Measurements from ENCODE around the gene DCST2.

The DCST2 gene

DNA sequence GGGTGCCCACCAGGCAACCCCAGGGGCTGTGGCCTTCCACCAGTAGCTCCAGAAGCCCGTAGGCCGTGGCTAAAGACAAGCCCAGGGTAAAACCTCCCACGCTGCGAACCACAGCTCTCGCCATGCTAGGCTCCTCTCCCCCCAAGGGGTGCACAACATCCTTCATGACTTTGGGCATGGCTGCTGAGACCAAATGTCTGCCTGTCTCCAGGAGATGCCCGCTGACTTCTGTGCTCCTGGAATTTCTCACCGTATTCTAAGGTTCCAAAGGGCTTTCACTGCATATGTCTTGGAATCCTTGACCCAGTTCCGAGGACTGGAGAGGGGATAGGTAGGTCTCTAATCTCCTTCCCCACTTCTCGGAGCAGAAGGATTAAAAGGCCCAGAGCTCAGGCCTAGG is at the start of gene DCST2, which contains the start of gene DCST1:
Gene DCST2 (minus strand): TSS at position 258 of the 400 bp plus-strand sequence. CDS start 80 bp downstream, at position 178.
Gene DCST1 (plus strand): TSS at position 301 of the 400 bp plus-strand sequence. CDS start 213 bp downstream, outside the sequence.
- no peak for DNase-seq (ENCODE audit: low read depth)

- no peak for DNase-seq (ENCODE audit: low read depth)
Measured at GRCh38 chr1:155083052-155083541, 49.5 kb upstream of the DCST2 start.

DNA sequence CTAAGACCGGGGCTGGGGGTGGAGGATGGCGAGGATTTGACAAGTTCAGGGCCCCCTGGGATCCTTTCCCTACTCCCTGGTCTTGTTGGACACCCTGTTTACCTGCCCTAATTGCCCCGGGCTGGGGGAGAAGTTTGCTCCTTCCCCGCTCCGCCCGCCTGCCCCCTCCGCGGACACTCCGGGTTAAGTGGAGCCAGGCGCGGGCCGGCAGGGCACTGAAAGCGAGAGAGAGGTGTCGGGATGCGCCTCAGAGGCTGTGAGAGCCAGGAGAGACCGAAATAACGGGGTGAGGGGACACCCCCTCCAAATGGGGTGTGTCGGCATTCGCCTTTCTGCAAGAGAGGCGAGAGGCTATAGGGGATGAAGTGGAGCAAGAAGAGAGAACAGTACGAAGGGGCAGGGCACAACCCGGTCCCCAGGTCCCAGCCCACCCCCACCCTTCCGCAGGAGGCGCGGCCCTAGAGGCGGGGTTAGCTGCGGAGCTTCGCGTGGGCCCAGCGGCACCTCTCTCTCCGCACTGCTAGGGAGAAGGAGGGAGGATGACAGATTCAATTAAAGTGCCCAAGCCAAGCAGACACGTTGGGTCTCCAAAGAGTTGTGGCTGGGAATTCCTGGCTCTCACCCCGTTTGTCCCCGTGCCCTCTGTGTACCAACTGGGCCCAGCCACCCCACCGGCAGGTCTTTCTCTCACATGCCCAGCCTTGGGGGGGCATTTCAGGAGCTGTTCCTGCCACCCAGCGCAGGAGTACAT is 48.9 kb upstream of the DCST2 start:
- no peak for DNase-seq (ENCODE audit: low read depth)

DNA sequence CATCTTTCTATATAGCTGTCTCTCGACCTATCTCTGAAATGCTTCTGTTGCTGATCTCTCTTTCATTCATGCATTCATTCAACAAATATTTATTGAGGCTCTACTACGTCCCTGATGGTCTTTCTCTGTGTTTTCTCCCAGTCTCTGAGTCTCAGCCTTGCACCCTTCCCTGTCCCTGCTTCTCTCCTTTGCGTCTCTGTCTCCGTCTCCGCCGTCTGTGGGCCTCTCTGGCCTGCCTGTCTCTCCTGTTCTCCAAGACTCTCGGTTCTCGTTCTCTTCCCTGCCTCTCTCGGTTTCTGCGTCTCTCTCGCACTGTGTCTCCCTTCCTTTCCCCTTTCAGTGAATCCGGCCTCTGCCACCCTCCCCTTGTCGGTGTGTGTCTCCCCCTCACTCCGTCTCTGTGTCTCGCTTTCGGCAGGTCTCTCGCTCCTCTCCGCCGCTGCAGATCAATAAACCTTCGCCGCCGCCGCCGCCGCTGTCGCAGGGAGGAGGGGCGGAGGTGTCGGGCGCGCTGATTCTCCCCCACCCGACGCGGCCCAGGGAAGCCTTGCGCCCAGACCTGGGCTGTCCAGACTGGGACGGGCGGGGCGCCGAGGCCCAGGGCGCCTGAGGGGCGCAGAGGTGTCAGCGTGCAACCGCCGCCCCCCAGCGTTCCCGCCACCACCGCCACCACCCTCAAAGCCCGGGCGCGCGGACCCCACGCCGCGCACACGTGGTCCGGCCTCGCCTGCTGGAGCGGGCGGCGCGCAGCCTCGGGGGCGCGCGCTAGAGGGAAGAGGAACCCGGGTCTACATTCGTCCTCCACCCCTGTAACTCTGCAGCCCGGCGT is 48.1 kb upstream of the DCST2 start:
- no peak for DNase-seq (ENCODE audit: low read depth)

- DNase-seq (ENCODE audit: low read depth) = peak; percentile 26
Measured at GRCh38 chr1:155080312-155081228, 47.0 kb upstream of the DCST2 start.

GRCh38 chr1:155079487-155080311 is 46.1 kb upstream of the DCST2 start:
- DNase-seq (ENCODE audit: low read depth) = no peak

DNA sequence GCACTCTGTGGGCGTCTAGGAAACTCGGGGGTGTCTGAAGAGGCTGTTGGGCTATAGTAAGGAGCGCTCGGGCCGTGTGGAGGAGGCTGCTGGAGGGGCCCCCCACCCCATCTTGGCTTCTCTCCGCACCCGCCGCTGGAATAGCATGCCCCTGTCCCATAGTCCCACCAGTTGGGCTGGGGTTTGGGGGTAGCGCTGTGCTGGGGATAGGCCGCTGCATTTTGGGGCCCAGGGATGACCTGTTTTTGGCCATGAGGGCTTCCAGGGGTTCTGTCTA is 45.6 kb upstream of the DCST2 start:
- no peak for DNase-seq (ENCODE audit: low read depth)

DNA sequence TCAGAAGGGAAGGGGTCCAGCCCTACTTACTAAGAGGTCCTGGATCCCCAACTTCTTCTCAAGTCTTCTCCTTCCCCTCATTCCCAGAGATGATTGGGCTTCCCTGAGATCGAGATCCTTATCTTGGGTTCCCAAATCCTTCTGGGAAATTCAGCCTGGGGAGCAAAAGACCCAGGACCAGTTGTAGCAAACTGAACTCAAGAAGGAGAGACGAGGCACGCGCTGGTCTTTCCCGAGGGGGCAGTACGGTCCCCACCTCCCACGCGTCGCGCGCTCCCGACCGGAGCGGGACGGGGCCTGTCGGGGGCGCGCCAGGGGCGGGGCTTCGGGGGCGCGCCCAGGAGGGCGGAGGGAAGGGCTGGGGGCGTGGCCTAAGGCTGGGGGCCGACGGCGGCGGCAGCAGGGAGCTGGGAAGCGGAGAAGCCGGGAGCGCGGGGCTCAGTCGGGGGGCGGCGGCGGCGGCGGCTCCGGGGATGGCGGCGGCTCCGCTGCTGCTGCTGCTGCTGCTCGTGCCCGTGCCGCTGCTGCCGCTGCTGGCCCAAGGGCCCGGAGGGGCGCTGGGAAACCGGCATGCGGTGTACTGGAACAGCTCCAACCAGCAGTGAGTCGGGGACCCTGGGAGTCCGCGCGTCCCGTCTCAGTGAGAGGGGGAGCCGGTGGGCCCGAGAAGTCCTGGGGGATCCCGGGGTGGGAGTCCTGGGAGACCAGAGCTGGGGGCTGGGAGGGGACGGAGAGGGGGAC is 45.1 kb upstream of the DCST2 start, which contains the start of gene EFNA3:
Gene EFNA3 (plus strand): TSS at position 369 of the 741 bp plus-strand sequence. CDS start 105 bp downstream, at position 474.
- DNase-seq (ENCODE audit: low read depth) = peak; percentile 65

- DNase-seq (ENCODE audit: low read depth) = no peak
Measured at GRCh38 chr1:155077758-155078445, 44.3 kb upstream of the DCST2 start.

DNA sequence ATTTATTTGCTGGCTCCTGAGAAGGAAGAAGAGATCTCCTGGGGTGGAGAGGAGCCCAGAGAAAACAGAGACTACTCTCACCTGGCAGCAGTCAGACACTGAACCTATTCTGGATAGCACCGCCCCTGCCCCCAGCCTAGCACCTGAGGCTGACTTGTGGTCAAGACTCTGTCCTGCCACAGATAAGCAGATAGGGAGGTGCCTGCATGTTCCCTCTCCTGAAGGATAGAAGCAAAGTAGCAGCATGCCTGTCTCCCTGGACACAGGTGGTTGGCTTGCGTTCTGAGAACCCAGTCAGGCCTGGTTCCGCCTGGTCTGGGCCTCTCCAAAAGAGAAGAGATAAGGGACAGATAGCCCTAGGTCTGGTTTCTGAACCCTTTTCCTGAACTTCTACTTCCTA is 43.8 kb upstream of the DCST2 start:
- DNase-seq (ENCODE audit: low read depth) = no peak

GRCh38 chr1:155076371-155076770 is 42.8 kb upstream of the DCST2 start:
- no peak for DNase-seq (ENCODE audit: low read depth)

DNA sequence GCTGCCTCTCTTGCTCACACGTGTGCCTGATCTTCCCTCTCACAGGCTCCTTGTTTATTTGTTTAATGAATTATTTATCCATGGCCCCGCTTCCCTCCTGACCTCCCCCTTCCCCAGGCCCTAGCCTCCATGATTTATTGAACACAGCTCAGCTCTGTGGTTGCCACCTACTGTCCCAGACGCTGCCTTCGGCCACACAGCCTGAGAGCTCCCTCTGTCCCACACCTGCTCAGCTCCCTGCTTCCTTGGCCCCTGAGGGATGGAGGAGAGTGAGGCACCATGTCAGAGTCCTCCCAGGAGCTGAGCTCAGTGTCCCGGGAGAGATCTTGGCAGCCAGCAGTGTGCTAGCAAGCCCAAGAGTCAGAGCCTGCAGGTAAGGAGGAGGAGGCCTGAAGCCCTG is 42.0 kb upstream of the DCST2 start:
- no peak for DNase-seq (ENCODE audit: low read depth)

DNA sequence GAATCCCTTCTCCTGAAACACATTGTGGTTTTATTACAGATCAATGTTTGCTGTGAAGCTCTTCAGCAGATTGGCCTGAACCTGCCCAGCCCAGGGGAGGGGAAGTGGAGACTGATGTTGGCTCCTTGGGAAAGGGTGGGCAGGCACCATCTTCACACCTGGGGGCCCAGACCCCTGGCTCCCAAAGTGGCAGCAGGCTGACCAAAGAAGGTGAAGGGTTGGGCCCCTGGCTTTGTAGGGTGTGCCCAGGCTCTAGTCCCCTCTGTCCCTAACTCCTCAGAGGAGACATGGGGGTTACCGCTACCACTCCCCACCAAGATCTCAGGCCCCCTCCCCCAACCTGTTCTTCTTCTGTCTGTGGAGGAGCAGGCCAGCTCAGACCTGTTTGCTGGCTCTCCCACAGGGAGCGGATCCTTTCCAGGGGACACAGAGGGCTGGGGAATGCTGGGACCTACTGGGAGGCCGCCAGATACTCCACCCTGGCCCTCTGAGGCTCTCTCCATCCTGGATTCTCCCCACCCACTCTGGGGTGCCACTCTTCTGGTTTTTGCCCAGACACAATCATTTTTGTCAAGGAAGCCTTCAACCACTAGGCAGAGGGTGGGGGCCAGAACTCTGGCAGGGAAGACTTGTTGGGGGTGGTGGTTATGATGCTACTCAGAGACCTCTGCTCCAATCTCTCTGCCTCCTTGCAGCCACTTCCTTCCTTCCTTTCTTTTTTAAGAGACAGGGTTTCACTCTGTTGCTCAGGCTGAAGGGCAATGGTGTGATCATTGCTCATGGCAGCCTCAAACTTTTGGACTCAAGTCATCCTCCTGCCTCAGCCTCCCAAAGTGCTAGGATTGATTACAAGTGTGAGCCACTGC is 40.0 kb upstream of the DCST2 start:
- no peak for DNase-seq (ENCODE audit: low read depth)

DNA sequence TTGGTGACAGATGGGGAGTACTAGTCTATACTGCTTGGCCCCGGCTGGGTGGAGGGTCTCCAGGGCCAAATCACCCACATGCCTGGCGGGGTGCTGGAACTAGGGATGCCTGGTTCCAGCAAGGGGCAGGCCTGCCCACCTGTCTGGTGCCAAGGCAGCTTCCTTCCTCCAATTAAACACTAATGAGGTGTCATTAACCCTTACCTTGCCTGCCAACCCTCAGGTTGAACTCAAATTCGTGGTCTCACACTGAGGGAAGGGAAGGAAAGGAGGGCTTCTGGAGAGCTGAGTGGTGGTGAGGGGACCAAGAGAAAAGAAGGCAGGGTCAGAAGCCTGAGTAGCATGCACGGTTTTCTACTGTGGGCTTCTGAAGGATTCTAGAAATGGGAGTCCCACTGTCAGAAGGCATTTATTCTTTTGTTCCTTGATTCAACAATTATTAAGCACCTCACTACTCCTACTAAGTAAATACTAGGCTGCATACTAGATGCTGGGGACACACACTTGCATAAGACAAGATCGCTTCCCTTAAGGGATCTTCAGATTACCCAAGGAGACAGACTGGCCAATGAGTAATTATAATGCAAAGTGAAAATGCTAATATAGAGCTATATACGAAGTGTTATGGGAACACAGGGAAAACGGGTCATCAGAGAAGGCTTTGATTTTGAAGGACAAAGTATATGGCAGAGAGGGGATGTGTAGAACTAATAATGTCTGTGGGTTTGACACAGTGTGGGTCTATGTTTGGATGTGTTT is 39.1 kb upstream of the DCST2 start:
- no peak for DNase-seq (ENCODE audit: low read depth)

- no peak for DNase-seq (ENCODE audit: low read depth)
Measured at GRCh38 chr1:155071701-155072100, 38.1 kb upstream of the DCST2 start.

DNA sequence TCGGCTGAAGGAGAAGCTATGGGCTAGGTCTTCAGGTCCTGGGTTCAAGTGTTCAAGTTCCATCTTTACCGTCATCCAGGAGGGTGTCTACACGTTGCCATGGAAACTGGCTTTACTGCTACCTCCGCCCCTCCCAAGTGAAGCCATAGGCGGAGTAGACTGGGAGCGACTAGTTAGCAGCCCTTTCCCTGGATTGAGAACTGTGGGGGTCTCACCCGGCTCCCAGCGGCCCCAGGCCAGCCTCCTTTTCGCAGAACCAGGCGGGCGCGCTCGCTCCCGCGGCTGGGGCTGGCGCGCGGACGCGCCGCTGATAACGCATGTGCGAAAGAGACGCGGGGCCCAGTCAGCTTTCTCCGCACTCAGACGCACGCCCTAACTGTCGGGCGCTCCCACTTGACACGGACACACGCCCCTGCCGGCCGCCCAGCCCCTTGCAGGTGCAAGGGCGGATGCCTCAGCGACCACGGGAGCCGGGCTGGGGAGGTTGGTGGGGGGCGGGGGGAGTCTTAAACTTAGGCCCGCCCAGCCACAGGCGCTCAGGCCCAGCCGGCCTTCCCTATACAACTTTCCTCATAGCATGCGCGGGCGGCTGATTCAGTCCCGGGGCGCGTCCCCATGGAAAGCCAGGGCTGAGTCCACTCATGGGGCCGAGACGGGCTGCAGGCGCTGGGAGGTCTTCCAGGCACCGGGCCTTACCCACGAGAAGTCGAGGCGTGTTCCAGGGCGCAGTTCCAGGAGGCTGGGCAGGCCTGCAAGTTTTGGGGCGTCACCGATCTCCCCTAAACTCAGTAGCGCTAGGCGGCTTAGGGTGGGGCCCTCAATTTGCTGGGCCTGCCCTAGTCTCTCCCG is 37.4 kb upstream of the DCST2 start:
- DNase-seq (ENCODE audit: low read depth) = peak; percentile 89

- no peak for DNase-seq (ENCODE audit: low read depth)
Measured at GRCh38 chr1:155070158-155070621, 36.6 kb upstream of the DCST2 start.
